ENCODE data around the gene SALL1. TPM values are rescaled to one million over a fixed set of nuclear protein-coding genes. Genes with fewer than 3 reads are reported as not detected.

SALL1 gene
- total and polyA plus RNA-seq, 4 donors, result not detected

GRCh38 chr16:51172368-51172767, 21.3 kb upstream of the SALL1 start:
- DNase-seq (no peak), ATAC-seq (ENCODE audit: low FRiP score) (no peak)
- intact Hi-C loops (cut with DNase I), result no loop called here
- no peaks in the 10 kb centered on the region for H3K9me3 ChIP-seq (ENCODE audit: control insufficient read depth, low read length)
- H3K27me3 ChIP-seq (ENCODE audit: control insufficient read depth in 1 of 2, insufficient read depth in 2 of 2, low read length in 1 of 2), result no peaks in the 10 kb centered on the region
- WGBS, 2 donors, result 77 to 86% methylated on average over 5 of the region's 5 CpGs
- no peak overlapping the region for H3K27ac ChIP-seq (ENCODE audit: low read depth in 1 of 2, low read length in 2 of 2)
- H3K36me3 ChIP-seq (ENCODE audit: control insufficient read depth in 1 of 2, insufficient read depth in 2 of 2, low read length in 1 of 2), result no peaks in the 10 kb centered on the region
- H3K4me3 ChIP-seq (ENCODE audit: low read length in 2 of 2), result no peak overlapping the region
- no peaks in the 10 kb centered on the region for H3K4me1 ChIP-seq (ENCODE audit: control insufficient read depth in 1 of 2, insufficient read depth in 2 of 2, low read length in 2 of 2)

- ATAC-seq (ENCODE audit: low FRiP score), result no peak
- WGBS, 2 donors, result 63 to 65% methylated on average over 2 of the region's 2 CpGs
Observed at GRCh38 chr16:51168755-51169154, 17.7 kb upstream of the SALL1 start.

GRCh38 chr16:51167170-51167895, 16.3 kb upstream of the SALL1 start:
- Histone ChIP-seq H3K27me3 (ENCODE audit: control insufficient read depth in 1 of 2, insufficient read depth in 2 of 2, low read length in 1 of 2) (no peaks in the 10 kb centered on the region), H3K9me3 (ENCODE audit: control insufficient read depth, low read length) (peaks cover 2% of the 10 kb centered on the region), H3K36me3 (ENCODE audit: control insufficient read depth in 1 of 2, insufficient read depth in 2 of 2, low read length in 1 of 2) (no peaks in the 10 kb centered on the region), H3K27ac (ENCODE audit: low read depth in 1 of 2, low read length in 2 of 2) (no peak overlapping the region), H3K4me1 (ENCODE audit: control insufficient read depth in 1 of 2, insufficient read depth in 2 of 2, low read length in 2 of 2) (no peaks in the 10 kb centered on the region), H3K4me3 (ENCODE audit: low read length in 2 of 2) (no peak overlapping the region)
- DNase-seq (no peak), ATAC-seq (ENCODE audit: low FRiP score) (no peak)
- intact Hi-C loops (cut with DNase I), result no loop called here
- 58 to 64% methylated on average over 9 of the region's 9 CpGs for WGBS, 2 donors

More at GRCh38 chr16:51168755-51169154, 17.7 kb upstream of the SALL1 start:
- Histone ChIP-seq H3K27ac (ENCODE audit: low read depth in 1 of 2, low read length in 2 of 2) (no peak overlapping the region), H3K4me1 (ENCODE audit: control insufficient read depth in 1 of 2, insufficient read depth in 2 of 2, low read length in 2 of 2) (no peaks in the 10 kb centered on the region), H3K27me3 (ENCODE audit: control insufficient read depth in 1 of 2, insufficient read depth in 2 of 2, low read length in 1 of 2) (no peaks in the 10 kb centered on the region), H3K4me3 (ENCODE audit: low read length in 2 of 2) (no peak overlapping the region), H3K9me3 (ENCODE audit: control insufficient read depth, low read length) (peaks cover 2% of the 10 kb centered on the region), H3K36me3 (ENCODE audit: control insufficient read depth in 1 of 2, insufficient read depth in 2 of 2, low read length in 1 of 2) (no peaks in the 10 kb centered on the region)
- DNase-seq, result no peak
- intact Hi-C loops (cut with DNase I), result no loop called here

GRCh38 chr16:51166541-51166940, 15.5 kb upstream of the SALL1 start:
- intact Hi-C loops (cut with DNase I), result no loop called here
- 55 to 67% methylated on average over 3 of the region's 3 CpGs for WGBS, 2 donors
- Histone ChIP-seq H3K4me1 (ENCODE audit: control insufficient read depth in 1 of 2, insufficient read depth in 2 of 2, low read length in 2 of 2) (no peaks in the 10 kb centered on the region), H3K36me3 (ENCODE audit: control insufficient read depth in 1 of 2, insufficient read depth in 2 of 2, low read length in 1 of 2) (no peaks in the 10 kb centered on the region), H3K27ac (ENCODE audit: low read depth in 1 of 2, low read length in 2 of 2) (no peak overlapping the region), H3K9me3 (ENCODE audit: control insufficient read depth, low read length) (peaks cover 2% of the 10 kb centered on the region), H3K4me3 (ENCODE audit: low read length in 2 of 2) (no peak overlapping the region), H3K27me3 (ENCODE audit: control insufficient read depth in 1 of 2, insufficient read depth in 2 of 2, low read length in 1 of 2) (no peaks in the 10 kb centered on the region)
- no peak for ATAC-seq (ENCODE audit: low FRiP score)
- DNase-seq, result no peak

- Histone ChIP-seq H3K27me3 (ENCODE audit: control insufficient read depth in 1 of 2, insufficient read depth in 2 of 2, low read length in 1 of 2) (no peaks in the 10 kb centered on the region), H3K27ac (ENCODE audit: low read depth in 1 of 2, low read length in 2 of 2) (no peak overlapping the region), H3K9me3 (ENCODE audit: control insufficient read depth, low read length) (peaks cover 2% of the 10 kb centered on the region), H3K4me3 (ENCODE audit: low read length in 2 of 2) (no peak overlapping the region), H3K36me3 (ENCODE audit: control insufficient read depth in 1 of 2, insufficient read depth in 2 of 2, low read length in 1 of 2) (no peaks in the 10 kb centered on the region), H3K4me1 (ENCODE audit: control insufficient read depth in 1 of 2, insufficient read depth in 2 of 2, low read length in 2 of 2) (no peaks in the 10 kb centered on the region)
- intact Hi-C loops (cut with DNase I), result no loop called here
- ATAC-seq (ENCODE audit: low FRiP score) (no peak), DNase-seq (no peak)
- 30 to 47% methylated on average over 3 of the region's 3 CpGs for WGBS, 2 donors
Observed at GRCh38 chr16:51166091-51166490, 15.0 kb upstream of the SALL1 start.

- H3K27me3 ChIP-seq (ENCODE audit: control insufficient read depth in 1 of 2, insufficient read depth in 2 of 2, low read length in 1 of 2), result no peaks in the 10 kb centered on the region
- WGBS, 2 donors, result 90 to 94% methylated on average over 1 of the region's 1 CpG
- no peak for DNase-seq
- peaks cover 2% of the 10 kb centered on the region for H3K9me3 ChIP-seq (ENCODE audit: control insufficient read depth, low read length)
- no peak overlapping the region for H3K4me3 ChIP-seq (ENCODE audit: low read length in 2 of 2)
- intact Hi-C loops (cut with DNase I), result no loop called here
- no peak for ATAC-seq (ENCODE audit: low FRiP score)
- H3K36me3 ChIP-seq (ENCODE audit: control insufficient read depth in 1 of 2, insufficient read depth in 2 of 2, low read length in 1 of 2), result no peaks in the 10 kb centered on the region
- H3K27ac ChIP-seq (ENCODE audit: low read depth in 1 of 2, low read length in 2 of 2), result no peak overlapping the region
- H3K4me1 ChIP-seq (ENCODE audit: control insufficient read depth in 1 of 2, insufficient read depth in 2 of 2, low read length in 2 of 2), result no peaks in the 10 kb centered on the region
Observed at GRCh38 chr16:51165043-51165442, 14.0 kb upstream of the SALL1 start.

GRCh38 chr16:51164574-51164973, 13.5 kb upstream of the SALL1 start:
- H3K9me3 ChIP-seq (ENCODE audit: control insufficient read depth, low read length), result peaks cover 2% of the 10 kb centered on the region
- intact Hi-C loops (cut with DNase I), result no loop called here
- DNase-seq (no peak), ATAC-seq (ENCODE audit: low FRiP score) (no peak)
- no peak overlapping the region for H3K27ac ChIP-seq (ENCODE audit: low read depth in 1 of 2, low read length in 2 of 2)
- no peaks in the 10 kb centered on the region for H3K27me3 ChIP-seq (ENCODE audit: control insufficient read depth in 1 of 2, insufficient read depth in 2 of 2, low read length in 1 of 2)
- H3K4me3 ChIP-seq (ENCODE audit: low read length in 2 of 2), result no peak overlapping the region
- H3K4me1 ChIP-seq (ENCODE audit: control insufficient read depth in 1 of 2, insufficient read depth in 2 of 2, low read length in 2 of 2), result no peaks in the 10 kb centered on the region
- 88 to 92% methylated on average over 2 of the region's 2 CpGs for WGBS, 2 donors
- no peaks in the 10 kb centered on the region for H3K36me3 ChIP-seq (ENCODE audit: control insufficient read depth in 1 of 2, insufficient read depth in 2 of 2, low read length in 1 of 2)

- no peaks in the 10 kb centered on the region for H3K27me3 ChIP-seq (ENCODE audit: control insufficient read depth in 1 of 2, insufficient read depth in 2 of 2, low read length in 1 of 2)
- no peak overlapping the region for H3K4me3 ChIP-seq (ENCODE audit: low read length in 2 of 2)
- ATAC-seq (ENCODE audit: low FRiP score) (no peak), DNase-seq (no peak)
- WGBS, 2 donors, result 57 to 68% methylated on average over 6 of the region's 6 CpGs
- peaks cover 2% of the 10 kb centered on the region for H3K9me3 ChIP-seq (ENCODE audit: control insufficient read depth, low read length)
- no peak overlapping the region for H3K27ac ChIP-seq (ENCODE audit: low read depth in 1 of 2, low read length in 2 of 2)
- no peaks in the 10 kb centered on the region for H3K4me1 ChIP-seq (ENCODE audit: control insufficient read depth in 1 of 2, insufficient read depth in 2 of 2, low read length in 2 of 2)
- H3K36me3 ChIP-seq (ENCODE audit: control insufficient read depth in 1 of 2, insufficient read depth in 2 of 2, low read length in 1 of 2), result no peaks in the 10 kb centered on the region
- intact Hi-C loops (cut with DNase I), result no loop called here
Observed at GRCh38 chr16:51163894-51164566, 13.0 kb upstream of the SALL1 start.

GRCh38 chr16:51163366-51163765, 12.3 kb upstream of the SALL1 start:
- H3K4me1 ChIP-seq (ENCODE audit: control insufficient read depth in 1 of 2, insufficient read depth in 2 of 2, low read length in 2 of 2), result no peaks in the 10 kb centered on the region
- no peak overlapping the region for H3K4me3 ChIP-seq (ENCODE audit: low read length in 2 of 2)
- no peaks in the 10 kb centered on the region for H3K36me3 ChIP-seq (ENCODE audit: control insufficient read depth in 1 of 2, insufficient read depth in 2 of 2, low read length in 1 of 2)
- no peak overlapping the region for H3K27ac ChIP-seq (ENCODE audit: low read depth in 1 of 2, low read length in 2 of 2)
- intact Hi-C loops (cut with DNase I), result no loop called here
- DNase-seq (no peak), ATAC-seq (ENCODE audit: low FRiP score) (no peak)
- peaks cover 2% of the 10 kb centered on the region for H3K9me3 ChIP-seq (ENCODE audit: control insufficient read depth, low read length)
- WGBS, 2 donors, result 88 to 94% methylated on average over 2 of the region's 2 CpGs
- H3K27me3 ChIP-seq (ENCODE audit: control insufficient read depth in 1 of 2, insufficient read depth in 2 of 2, low read length in 1 of 2), result no peaks in the 10 kb centered on the region
